Neuron (in vitro differentiated cells): Measurements from ENCODE around the gene PRKCH.

ENCODE experiments used
- H2AFZ ChIP-seq: one replicate; pipeline ENCODE4 v1.6.1; 2013; ENCODE audit warnings: low read depth, mild to moderate bottlenecking, inconsistent platforms, low read length, moderate library complexity
- H3K27me3 ChIP-seq: one replicate; pipeline ENCODE4 v1.6.1; 2013; ENCODE audit warnings: low read length; ENCODE audit not compliant: insufficient read depth
- H3K36me3 ChIP-seq: one replicate; pipeline ENCODE4 v1.6.1; 2013; ENCODE audit warnings: low read length; ENCODE audit not compliant: insufficient read depth
- H3K4me1 ChIP-seq: one replicate; pipeline ENCODE4 v1.6.1; 2013; ENCODE audit warnings: low read length; ENCODE audit not compliant: insufficient read depth
- H3K4me3 ChIP-seq: 2 replicates; pipeline ENCODE4 v1.5.1; 2013; ENCODE audit warnings: mild to moderate bottlenecking, low read length, moderate library complexity
- H3K9me3 ChIP-seq: one replicate; pipeline ENCODE4 v1.6.1; 2013; ENCODE audit warnings: low read length

The PRKCH gene

DNA sequence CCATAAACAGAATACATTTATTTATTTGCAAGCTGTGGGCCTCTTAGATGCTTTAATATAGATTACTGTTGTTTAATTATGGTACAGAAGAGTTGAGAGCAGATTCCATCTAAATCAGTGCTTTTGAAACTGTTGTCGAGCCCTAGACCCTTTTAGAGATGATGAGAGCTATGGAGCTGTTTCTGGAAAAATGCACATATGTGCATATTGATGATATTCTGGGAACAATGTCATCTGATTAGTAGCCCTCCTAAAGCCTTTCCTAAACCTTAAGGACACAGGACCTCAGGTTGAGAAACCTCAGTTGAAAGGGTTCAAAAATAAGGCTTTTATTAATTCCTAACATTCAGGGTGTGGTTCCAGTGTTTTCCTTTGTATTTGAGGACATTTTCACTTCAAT, 11.7 kb downstream of the PRKCH start:
- Histone ChIP-seq H3K4me3 (no peak overlapping the region), H3K27me3 (peaks cover 9% of the 10 kb centered on the region), H2AFZ (no peak overlapping the region), H3K36me3 (no peaks in the 10 kb centered on the region), H3K9me3 (no peaks in the 10 kb centered on the region), H3K4me1 (no peaks in the 10 kb centered on the region)

DNA sequence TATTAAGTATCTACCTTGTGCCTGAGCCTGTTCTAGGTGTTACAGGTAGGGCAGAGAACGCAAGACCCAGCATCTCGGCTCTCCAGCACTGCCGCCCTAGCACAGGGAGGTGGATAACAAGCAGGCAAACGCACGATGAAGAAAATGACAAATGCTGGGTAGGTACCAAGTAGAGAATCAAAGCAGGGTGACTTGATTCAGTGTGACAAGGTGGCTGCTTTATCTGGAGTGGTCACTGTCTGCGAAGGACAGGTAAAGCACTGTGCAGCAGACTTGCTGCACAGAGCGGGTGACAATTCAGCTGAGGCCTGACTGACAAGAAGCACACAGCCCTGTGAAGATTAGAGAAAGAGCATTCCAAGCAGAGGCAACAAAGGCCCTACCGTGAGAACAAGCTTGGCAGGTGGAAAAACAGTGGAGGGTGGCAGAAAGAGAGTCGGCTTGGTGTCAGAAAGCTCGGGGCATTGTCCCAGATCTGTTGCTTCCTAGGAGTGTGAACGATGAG, 12.9 kb downstream of the PRKCH start:
- Histone ChIP-seq H3K4me3 (no peak overlapping the region), H3K36me3 (no peaks in the 10 kb centered on the region), H3K27me3 (peaks cover 9% of the 10 kb centered on the region), H3K9me3 (no peaks in the 10 kb centered on the region), H3K4me1 (no peaks in the 10 kb centered on the region), H2AFZ (no peak overlapping the region)

DNA sequence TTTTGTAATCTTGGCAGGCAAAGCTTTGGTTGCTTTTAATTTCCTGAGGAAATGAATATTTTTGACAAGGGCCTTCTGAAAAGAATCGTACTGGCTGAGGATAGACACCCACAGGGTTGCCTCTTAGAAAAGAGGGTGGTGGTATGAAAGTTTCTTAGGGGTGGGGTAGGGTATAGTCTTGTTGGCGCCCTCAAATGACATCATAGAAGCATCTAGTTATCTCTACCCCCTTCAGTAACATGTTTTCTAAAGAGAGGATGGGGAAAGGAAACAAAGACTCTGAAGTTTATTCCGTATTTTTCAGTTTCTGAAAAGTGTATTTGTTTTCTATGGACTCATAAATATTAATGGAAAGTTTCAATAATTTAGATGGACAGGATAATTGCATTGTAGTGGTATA, 13.7 kb downstream of the PRKCH start:
- no peaks in the 10 kb centered on the region for H3K9me3 ChIP-seq

DNA sequence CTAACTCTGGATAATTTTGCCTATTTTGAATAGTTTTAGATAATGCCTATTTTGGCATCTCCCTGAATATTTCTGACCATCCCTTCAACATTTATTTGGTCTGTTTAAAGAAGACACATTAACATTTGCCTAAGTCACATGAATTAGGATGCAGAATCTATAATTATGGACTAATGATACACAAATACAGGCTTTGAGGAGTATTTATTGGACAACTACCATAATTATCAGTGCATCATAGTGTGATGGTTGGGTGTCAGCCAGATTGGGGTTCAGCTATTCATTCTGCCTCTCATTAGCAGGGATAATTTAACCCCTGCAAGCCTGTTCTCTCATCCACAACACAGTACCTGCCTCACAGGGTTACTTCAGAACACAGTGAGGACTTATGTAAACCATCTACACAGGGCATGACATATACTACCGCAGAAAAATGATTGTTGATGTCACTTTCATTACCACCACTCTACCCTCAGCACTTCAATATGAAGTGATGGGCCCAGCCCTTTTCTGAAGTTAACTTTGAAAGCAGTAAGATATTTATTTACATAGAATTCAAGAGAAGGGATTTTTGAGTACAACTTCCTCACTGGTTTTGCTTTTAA, 14.4 kb downstream of the PRKCH start:
- Histone ChIP-seq H2AFZ (no peak overlapping the region), H3K36me3 (no peaks in the 10 kb centered on the region), H3K4me1 (no peaks in the 10 kb centered on the region), H3K9me3 (no peaks in the 10 kb centered on the region), H3K27me3 (peaks cover 11% of the 10 kb centered on the region), H3K4me3 (no peak overlapping the region)

More for the DNA sequence above, 13.7 kb downstream of the PRKCH start:
- Histone ChIP-seq H3K36me3 (no peaks in the 10 kb centered on the region), H3K4me3 (no peak overlapping the region), H3K4me1 (no peaks in the 10 kb centered on the region), H2AFZ (no peak overlapping the region), H3K27me3 (peaks cover 11% of the 10 kb centered on the region)

DNA sequence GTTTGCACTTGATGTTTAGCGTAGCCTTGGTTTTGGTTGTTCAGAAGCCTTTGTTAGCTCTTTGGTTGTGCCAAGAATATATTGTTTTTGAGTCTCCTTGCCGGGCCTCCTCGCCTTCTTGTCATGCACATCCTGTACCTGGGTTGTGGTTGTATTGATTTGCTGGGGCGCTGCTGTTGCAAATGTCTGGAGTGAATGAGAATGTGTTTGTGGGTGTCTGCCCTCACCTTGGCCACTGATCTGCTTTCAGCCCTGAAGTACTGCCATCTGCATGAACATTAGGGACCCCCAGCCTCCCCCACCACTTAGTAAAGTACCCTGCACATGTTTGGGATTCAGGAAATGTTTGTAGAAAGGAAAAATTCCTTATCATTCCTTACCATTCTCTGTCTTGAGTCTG, 16.5 kb downstream of the PRKCH start:
- Histone ChIP-seq H3K4me3 (no peak overlapping the region), H3K9me3 (no peaks in the 10 kb centered on the region), H2AFZ (no peak overlapping the region), H3K4me1 (no peaks in the 10 kb centered on the region), H3K36me3 (no peaks in the 10 kb centered on the region), H3K27me3 (peaks cover 9% of the 10 kb centered on the region)

DNA sequence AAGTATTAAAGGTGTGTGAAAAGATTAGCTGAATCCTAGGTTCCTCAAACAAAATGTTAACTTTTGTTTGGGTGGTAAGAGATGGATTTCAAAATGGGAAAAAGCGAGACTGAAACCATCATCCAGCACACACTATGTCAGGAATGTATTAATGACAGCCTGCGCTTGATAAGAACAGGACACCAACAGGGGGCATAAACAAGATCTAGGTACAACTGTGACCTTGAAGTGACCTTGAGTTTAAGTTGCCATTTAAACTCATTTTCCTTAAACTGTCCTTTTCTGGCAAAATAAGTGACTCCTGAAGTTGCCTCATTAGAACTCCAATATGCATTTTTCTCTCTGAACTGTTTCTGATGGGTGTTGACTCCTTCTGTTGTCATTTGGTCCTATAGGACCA, 17.1 kb downstream of the PRKCH start:
- H2AFZ ChIP-seq, result no peak overlapping the region
- no peaks in the 10 kb centered on the region for H3K36me3 ChIP-seq
- no peaks in the 10 kb centered on the region for H3K4me1 ChIP-seq

DNA sequence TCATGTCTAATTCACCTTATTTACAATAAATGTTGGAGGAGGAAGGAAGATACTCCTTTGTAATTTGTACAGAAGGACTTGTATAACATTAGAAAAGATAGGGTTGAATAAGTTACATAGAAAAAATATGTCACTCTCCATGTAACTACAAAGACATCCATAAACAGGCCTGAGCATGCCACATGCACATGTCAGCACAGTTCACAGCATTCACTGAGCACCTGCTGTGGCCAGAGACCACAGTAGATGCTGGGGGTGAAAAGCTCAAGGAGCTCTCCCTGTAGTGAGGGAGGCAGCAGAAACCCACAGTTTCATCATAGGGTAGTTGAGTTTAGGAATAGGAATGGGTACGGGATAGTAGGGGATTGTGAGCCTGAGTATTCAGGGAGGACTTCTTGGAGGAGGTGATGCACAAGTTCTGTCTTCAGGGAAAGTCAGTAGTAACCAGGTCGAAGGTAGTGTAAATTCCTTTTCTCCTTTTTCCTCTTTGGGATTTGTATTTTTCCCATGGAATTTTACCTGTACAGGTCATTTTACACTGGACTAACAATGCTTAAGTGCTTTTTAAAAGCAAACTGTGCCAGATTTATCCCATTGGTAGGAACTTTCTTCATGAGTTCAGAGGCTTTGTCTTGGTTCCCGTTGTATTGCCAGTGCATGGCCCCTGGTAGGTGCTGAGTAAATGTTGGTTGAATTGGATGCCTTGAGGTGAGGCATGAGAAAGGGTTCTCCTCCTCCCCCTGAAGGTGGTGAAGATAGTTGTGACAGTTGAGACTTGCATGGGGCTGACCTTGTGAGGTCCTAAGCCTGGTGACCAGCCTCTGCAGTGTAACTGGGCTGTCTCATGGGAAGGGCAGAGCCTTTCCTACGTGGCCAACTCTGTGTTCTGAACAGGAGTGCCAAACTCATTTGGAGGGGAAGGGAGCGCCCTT, 20.2 kb downstream of the PRKCH start:
- H3K36me3 ChIP-seq, result no peaks in the 10 kb centered on the region
- H3K9me3 ChIP-seq, result no peaks in the 10 kb centered on the region
- H3K4me3 ChIP-seq, result no peak overlapping the region
- no peaks in the 10 kb centered on the region for H3K4me1 ChIP-seq
- H2AFZ ChIP-seq, result no peak overlapping the region
- H3K27me3 ChIP-seq, result peaks cover 2% of the 10 kb centered on the region

More for the DNA sequence above, 17.1 kb downstream of the PRKCH start:
- Histone ChIP-seq H3K27me3 (peaks cover 8% of the 10 kb centered on the region), H3K9me3 (no peaks in the 10 kb centered on the region), H3K4me3 (no peak overlapping the region)

DNA sequence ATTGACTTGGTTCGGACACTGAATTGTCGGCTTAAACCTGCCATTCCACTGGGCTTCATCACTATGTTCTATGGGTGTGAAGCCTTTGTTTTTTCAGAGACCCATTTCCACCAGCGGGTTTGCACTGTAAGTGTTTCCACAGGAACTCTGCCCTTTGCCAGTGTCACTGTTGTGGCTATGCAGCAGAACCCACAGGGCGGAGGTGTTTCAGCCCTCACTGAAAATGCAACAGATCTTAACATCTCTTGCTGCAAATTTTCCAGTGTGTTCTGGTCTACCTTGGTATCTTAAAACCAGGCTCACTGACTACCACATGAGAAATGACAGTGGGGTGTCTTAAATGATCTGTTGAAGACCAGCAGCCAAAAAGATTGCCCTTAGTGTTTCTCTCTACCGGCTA, 21.1 kb downstream of the PRKCH start:
- Histone ChIP-seq H2AFZ (no peak overlapping the region), H3K27me3 (peaks cover 2% of the 10 kb centered on the region), H3K36me3 (no peaks in the 10 kb centered on the region), H3K4me1 (no peaks in the 10 kb centered on the region), H3K9me3 (no peaks in the 10 kb centered on the region), H3K4me3 (no peak overlapping the region)

DNA sequence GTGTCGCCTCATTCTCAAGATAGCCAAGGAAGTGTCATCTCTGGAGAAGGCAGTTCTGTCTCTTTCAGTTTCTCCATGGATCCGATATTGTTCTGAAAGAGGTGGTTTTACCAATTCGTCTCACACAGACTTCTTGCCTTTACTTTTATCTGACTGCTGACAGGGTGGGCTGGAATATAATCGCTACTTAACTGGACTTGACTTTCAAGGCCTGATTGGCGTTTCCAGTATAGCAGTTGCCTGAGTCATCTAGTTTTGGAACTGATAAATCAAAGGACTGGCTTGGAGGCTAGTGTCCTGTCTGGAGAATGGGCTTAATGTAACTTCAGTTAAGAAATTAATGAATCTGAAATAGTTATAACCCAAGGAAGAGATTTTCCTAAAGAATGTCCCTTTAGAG, 21.6 kb downstream of the PRKCH start:
- H3K27me3 ChIP-seq, result peaks cover 2% of the 10 kb centered on the region
- no peaks in the 10 kb centered on the region for H3K36me3 ChIP-seq
- H2AFZ ChIP-seq, result no peak overlapping the region

DNA sequence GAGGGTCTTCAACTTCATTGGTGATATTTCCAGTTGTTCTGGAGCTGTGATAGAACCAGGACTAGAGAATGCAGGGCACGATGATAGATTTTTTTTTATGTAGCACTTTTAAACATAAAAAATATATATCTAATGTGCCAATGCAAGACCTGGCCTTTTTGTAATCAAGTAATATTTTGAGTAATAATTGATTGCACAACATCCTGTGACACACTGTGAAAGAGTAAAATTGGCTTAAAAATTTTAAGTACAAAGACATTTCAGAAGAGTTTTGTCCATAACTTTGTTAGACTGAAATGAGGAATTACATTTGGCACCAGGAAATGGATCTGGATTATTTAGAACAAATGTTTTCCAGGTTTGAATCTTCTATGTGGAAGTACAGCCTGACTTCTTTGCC, 22.1 kb downstream of the PRKCH start:
- no peaks in the 10 kb centered on the region for H3K4me1 ChIP-seq
- no peak overlapping the region for H2AFZ ChIP-seq
- H3K36me3 ChIP-seq, result no peaks in the 10 kb centered on the region
- H3K27me3 ChIP-seq, result peaks cover 2% of the 10 kb centered on the region
- no peak overlapping the region for H3K4me3 ChIP-seq
- no peaks in the 10 kb centered on the region for H3K9me3 ChIP-seq

More for the DNA sequence above, 21.6 kb downstream of the PRKCH start:
- Histone ChIP-seq H3K4me3 (no peak overlapping the region), H3K9me3 (no peaks in the 10 kb centered on the region), H3K4me1 (no peaks in the 10 kb centered on the region)

DNA sequence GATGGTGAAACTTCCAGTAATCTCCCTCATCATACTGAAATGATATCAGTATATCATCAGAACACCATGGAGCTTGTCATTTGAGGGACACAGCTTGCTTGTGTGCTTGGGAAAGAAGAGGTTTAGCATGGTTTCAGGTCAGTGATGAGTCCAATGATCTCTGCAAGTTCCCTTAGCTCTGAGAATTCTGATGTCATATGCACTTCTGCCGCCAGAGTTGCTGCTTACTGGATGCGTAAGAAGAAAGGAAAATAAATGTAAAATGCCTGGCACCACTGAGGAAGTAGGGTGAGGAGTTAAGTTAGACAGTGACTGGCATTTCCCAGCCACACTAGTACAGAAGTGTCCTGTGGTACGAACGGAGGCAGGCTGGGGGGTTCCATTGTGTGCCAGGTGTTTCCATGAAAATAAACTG, 22.6 kb downstream of the PRKCH start:
- Histone ChIP-seq H3K27me3 (peaks cover 2% of the 10 kb centered on the region), H3K36me3 (no peaks in the 10 kb centered on the region), H3K4me1 (no peaks in the 10 kb centered on the region), H3K9me3 (no peaks in the 10 kb centered on the region), H2AFZ (no peak overlapping the region), H3K4me3 (no peak overlapping the region)

DNA sequence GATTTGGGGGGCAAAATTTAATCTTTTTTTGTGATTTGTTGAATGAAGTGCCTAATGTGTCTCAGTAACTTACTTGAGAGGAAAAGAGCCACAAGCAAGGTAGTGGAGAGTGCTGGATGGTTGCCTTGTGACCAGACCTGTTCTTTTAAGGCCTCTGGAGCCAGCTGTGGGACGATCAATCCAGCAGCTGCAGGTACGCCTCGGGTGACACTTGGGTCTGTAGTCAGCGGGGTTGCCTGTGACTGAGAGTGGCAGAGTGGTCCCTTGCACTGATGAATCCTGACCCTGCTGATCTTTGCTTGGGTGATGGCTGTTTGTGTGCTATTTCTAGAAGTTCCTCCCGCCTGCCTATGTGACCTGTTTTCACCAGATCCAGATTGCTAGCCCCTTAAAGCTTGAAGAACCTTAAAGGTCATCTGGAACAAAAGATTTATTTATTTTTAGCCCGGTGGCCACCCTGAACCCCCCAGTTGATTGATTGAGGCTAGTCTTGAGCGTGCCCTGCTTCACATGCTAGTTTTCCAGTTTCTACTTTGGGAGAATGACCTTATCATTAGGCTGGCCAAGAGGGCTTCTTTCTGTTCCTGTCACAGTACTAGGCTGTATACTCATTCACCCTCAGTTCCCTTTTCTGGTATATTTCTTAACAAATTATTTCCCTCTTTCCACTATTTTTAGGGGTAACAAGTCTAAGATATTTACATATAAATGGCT, 23.2 kb downstream of the PRKCH start:
- Histone ChIP-seq H3K9me3 (no peaks in the 10 kb centered on the region), H2AFZ (no peak overlapping the region), H3K4me1 (no peaks in the 10 kb centered on the region)

DNA sequence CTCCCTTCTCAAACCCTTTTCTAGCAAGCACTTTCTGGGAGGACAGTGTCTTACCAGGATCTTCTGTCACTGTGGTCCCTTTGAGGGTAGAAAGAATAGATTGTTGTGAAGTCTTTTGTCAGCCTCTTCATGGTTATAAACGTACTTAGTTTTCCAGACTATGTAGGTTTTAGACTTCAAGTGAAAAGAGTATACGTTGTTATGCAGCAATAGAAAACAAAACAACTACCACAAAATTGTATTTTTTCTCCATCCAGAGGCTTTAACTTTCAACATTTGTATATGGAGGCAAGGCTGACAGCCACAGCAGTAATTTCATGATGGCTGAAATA, 23.7 kb downstream of the PRKCH start:
- Histone ChIP-seq H3K4me3 (no peak overlapping the region), H2AFZ (no peak overlapping the region), H3K36me3 (no peaks in the 10 kb centered on the region), H3K9me3 (no peaks in the 10 kb centered on the region), H3K27me3 (no peaks in the 10 kb centered on the region), H3K4me1 (no peaks in the 10 kb centered on the region)

More for the DNA sequence above, 23.2 kb downstream of the PRKCH start:
- no peak overlapping the region for H3K4me3 ChIP-seq
- no peaks in the 10 kb centered on the region for H3K36me3 ChIP-seq
- peaks cover 2% of the 10 kb centered on the region for H3K27me3 ChIP-seq
